Panc1 (cell line): ENCODE results near the gene ZNF490. TPM values are rescaled to one million over a fixed set of nuclear protein-coding genes. Genes with fewer than 3 reads are reported as not detected.
"Not testable (repeated sequence)": the region's sequence is repeated elsewhere in the genome, so short reads cannot be mapped to it uniquely, and the experiment has no call there.

ENCODE experiments used
- ATAC-seq: fragments of 200-7000 bp; cut with Tn5 transposase; 2 replicates; pipeline ENCODE4 v1.9.1; 2020; ENCODE audit warnings: mild to moderate bottlenecking, moderate library complexity
- BruUV-seq: library from RNA; stranded (reverse); fragments of 400-500 nt; replicated peaks from 2 replicates; lab custom pipeline; 2021; lab: Mats Ljungman, UMichigan
- CTCF ChIA-PET: fragments of 300-600 bp; sonication (Branson Sonifier 250); formaldehyde crosslinking; loops from one replicate; lab custom pipeline; 2022; ENCODE audit warnings: antibody characterized with exemption; lab: Charles Lee
- POLR2A ChIA-PET: fragments of 300-600 bp; sonication (Branson Sonifier 250); formaldehyde crosslinking; loops from one replicate; lab custom pipeline; 2022; ENCODE audit warnings: antibody characterized with exemption; lab: Charles Lee
- DNase-seq: peaks from one replicate; pipeline ENCODE4 v3.0.0-alpha.2; 2010; ENCODE audit warnings: low read depth, low spot score
- H3K27ac ChIP-seq: 2 replicates; pipeline ENCODE4 v1.5.1; 2011; ENCODE audit warnings: mild to moderate bottlenecking, low read length, inconsistent platforms
- H3K27me3 ChIP-seq: fragments of 200-500 bp; sonication (Bioruptor generic); 2 replicates; pipeline ENCODE4 v1.6.0; 2014; ENCODE audit warnings: low read length, inconsistent platforms; ENCODE audit not compliant: control insufficient read depth, insufficient read depth
- H3K36me3 ChIP-seq: fragments of 200-500 bp; sonication (Bioruptor generic); 2 replicates; pipeline ENCODE4 v1.5.1; 2014; ENCODE audit warnings: inconsistent platforms, mild to moderate bottlenecking, low read length, moderate library complexity; ENCODE audit not compliant: control insufficient read depth, insufficient read depth
- H3K4me1 ChIP-seq: 2 replicates; pipeline ENCODE4 v1.5.1; 2011; ENCODE audit warnings: inconsistent platforms, mild to moderate bottlenecking, low read length, moderate library complexity; ENCODE audit not compliant: control insufficient read depth, insufficient read depth
- H3K4me3 ChIP-seq, 2 experiments: 2 replicates each; pipeline ENCODE4 v1.5.1; 2011 to 2012; ENCODE audit warnings: low read depth in 2 of 2, low read length in 2 of 2, mild to moderate bottlenecking in 2 of 2, inconsistent platforms in 1 of 2, moderate library complexity in 1 of 2
- H3K9me3 ChIP-seq: fragments of 200-500 bp; sonication (Bioruptor generic); 2 replicates; pipeline ENCODE4 v1.5.1; 2014; ENCODE audit warnings: low read depth, mild to moderate bottlenecking, inconsistent platforms, low read length, moderate library complexity; ENCODE audit not compliant: control insufficient read depth, insufficient read depth
- POLR2AphosphoS5 ChIP-seq: IDR thresholded peaks from 2 replicates; pipeline ENCODE4 v1.6.1; 2012; ENCODE audit warnings: mild to moderate bottlenecking, low read depth, low read length, moderate library complexity
- SIN3A ChIP-seq: IDR thresholded peaks from 2 replicates; pipeline ENCODE4 v1.6.1; 2012; ENCODE audit warnings: low read depth, mild to moderate bottlenecking, low read length, moderate library complexity, borderline replicate concordance; ENCODE audit not compliant: insufficient read depth
- TCF7L2 ChIP-seq: IDR thresholded peaks from 2 replicates; pipeline ENCODE4 v1.6.1; 2011; ENCODE audit warnings: mild to moderate bottlenecking, low read depth, low read length, inconsistent platforms
- in situ Hi-C: cut with HindIII; loops from 2 replicates; pipeline ENCODE4 v1.10.0; 2016; ENCODE audit warnings: low sequenced_read_pairs, low pct_unique_long_range_greater_than_20kb
- intact Hi-C: fragments of 100-400 bp; cut with micrococcal nuclease; formaldehyde crosslinking; loops from one replicate; pipeline ENCODE4 v1.10.0; 2022; ENCODE audit not compliant: unreplicated experiment
- total RNA-seq: library from RNA; stranded (reverse); gene quantifications from one replicate; pipeline ENCODE4 v1.2.1, GENCODE V29; 2021; ENCODE audit not compliant: unreplicated experiment
- TF ChIP-seq, protein P1 (sequence below): fragments of 450-650 bp; IDR thresholded peaks from 2 replicates; pipeline ENCODE4 v1.5.1; 2017; ENCODE audit warnings: mild to moderate bottlenecking
- TF ChIP-seq, protein P2 (sequence below), 2 experiments: IDR thresholded peaks; 2 replicates each; pipeline ENCODE4 v1.6.1; 2011 to 2012; ENCODE audit warnings: low read depth in 2 of 2, control low read depth in 1 of 2, low read length in 1 of 2, mild to moderate bottlenecking in 1 of 2, moderate library complexity in 1 of 2; ENCODE audit not compliant: insufficient read depth in 1 of 2

ZNF490 gene
- total RNA-seq, 1 experiment from 2014 or later: 7.0 TPM

- ChIA-PET CTCF (interaction anchor here (0.7 kb wide), 1 partner anchor 444 kb away, joined by 3 read pairs; no protein-coding TSS in a partner anchor), POLR2A (interaction anchor here (0.7 kb wide), 1 partner anchor 60 kb away, joined by 16 read pairs; no protein-coding TSS in a partner anchor)
- TF ChIP-seq TCF7L2: no peak
- TF ChIP-seq, protein P1, sequence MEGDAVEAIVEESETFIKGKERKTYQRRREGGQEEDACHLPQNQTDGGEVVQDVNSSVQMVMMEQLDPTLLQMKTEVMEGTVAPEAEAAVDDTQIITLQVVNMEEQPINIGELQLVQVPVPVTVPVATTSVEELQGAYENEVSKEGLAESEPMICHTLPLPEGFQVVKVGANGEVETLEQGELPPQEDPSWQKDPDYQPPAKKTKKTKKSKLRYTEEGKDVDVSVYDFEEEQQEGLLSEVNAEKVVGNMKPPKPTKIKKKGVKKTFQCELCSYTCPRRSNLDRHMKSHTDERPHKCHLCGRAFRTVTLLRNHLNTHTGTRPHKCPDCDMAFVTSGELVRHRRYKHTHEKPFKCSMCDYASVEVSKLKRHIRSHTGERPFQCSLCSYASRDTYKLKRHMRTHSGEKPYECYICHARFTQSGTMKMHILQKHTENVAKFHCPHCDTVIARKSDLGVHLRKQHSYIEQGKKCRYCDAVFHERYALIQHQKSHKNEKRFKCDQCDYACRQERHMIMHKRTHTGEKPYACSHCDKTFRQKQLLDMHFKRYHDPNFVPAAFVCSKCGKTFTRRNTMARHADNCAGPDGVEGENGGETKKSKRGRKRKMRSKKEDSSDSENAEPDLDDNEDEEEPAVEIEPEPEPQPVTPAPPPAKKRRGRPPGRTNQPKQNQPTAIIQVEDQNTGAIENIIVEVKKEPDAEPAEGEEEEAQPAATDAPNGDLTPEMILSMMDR: no peak
- no peak for TF ChIP-seq POLR2AphosphoS5
- no peak for TF ChIP-seq SIN3A
- TF ChIP-seq, protein P2, sequence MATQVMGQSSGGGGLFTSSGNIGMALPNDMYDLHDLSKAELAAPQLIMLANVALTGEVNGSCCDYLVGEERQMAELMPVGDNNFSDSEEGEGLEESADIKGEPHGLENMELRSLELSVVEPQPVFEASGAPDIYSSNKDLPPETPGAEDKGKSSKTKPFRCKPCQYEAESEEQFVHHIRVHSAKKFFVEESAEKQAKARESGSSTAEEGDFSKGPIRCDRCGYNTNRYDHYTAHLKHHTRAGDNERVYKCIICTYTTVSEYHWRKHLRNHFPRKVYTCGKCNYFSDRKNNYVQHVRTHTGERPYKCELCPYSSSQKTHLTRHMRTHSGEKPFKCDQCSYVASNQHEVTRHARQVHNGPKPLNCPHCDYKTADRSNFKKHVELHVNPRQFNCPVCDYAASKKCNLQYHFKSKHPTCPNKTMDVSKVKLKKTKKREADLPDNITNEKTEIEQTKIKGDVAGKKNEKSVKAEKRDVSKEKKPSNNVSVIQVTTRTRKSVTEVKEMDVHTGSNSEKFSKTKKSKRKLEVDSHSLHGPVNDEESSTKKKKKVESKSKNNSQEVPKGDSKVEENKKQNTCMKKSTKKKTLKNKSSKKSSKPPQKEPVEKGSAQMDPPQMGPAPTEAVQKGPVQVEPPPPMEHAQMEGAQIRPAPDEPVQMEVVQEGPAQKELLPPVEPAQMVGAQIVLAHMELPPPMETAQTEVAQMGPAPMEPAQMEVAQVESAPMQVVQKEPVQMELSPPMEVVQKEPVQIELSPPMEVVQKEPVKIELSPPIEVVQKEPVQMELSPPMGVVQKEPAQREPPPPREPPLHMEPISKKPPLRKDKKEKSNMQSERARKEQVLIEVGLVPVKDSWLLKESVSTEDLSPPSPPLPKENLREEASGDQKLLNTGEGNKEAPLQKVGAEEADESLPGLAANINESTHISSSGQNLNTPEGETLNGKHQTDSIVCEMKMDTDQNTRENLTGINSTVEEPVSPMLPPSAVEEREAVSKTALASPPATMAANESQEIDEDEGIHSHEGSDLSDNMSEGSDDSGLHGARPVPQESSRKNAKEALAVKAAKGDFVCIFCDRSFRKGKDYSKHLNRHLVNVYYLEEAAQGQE (IDR thresholded peaks at IDR 0.05; ENCODE audit: insufficient read depth in 1 of 2, low read depth in 2 of 2, low read length in 1 of 2): no peak
- Histone ChIP-seq H3K27me3 (no peaks in the 10 kb centered on the region), H3K36me3 (no peaks in the 10 kb centered on the region), H3K9me3 (no peaks in the 10 kb centered on the region), H3K4me1 (no peaks in the 10 kb centered on the region), H3K27ac (no peak overlapping the region), H3K4me3 (no peak overlapping the region)
- no peak for DNase-seq
- in situ Hi-C loops: no loop called here
- no peak for ATAC-seq
- intact Hi-C loops: loop anchor here (10.0 kb wide), 1 partner anchor 107 kb away; no protein-coding TSS in a partner anchor
- no TSS peak for BruUV-seq
Measured at GRCh38 chr19:12567951-12568350, 42.7 kb downstream of the ZNF490 start.

DNA sequence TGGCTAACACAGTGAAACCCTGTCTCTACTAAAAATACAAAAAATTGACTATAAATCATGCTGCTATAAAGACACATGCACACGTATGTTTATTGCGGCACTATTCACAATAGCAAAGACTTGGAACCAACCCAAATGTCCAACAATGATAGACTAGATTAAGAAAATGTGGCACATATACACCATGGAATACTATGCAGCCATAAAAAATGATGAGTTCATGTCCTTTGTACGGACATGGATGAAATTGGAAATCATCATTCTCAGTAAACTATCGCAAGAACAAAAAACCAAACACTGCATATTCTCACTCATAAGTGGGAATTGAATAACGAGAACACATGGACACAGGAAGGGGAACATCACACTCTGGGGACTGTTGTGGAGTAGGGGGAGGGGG lies 44.2 kb downstream of the ZNF490 start:
- DNase-seq, H3K9me3 ChIP-seq, H3K27me3 ChIP-seq, H3K36me3 ChIP-seq, ATAC-seq, POLR2A ChIA-PET, H3K4me1 ChIP-seq, H3K4me3 ChIP-seq, BruUV-seq, H3K27ac ChIP-seq, in situ Hi-C loops: not testable (repeated sequence)
- intact Hi-C loops: loop anchor here (10.0 kb wide), 1 partner anchor 108 kb away; no protein-coding TSS in a partner anchor
- CTCF ChIA-PET: interaction anchor here (0.6 kb wide), 1 partner anchor 70 kb away, joined by 8 read pairs; no protein-coding TSS in a partner anchor

- no TSS peak for BruUV-seq
- Histone ChIP-seq H3K27me3 (no peaks in the 10 kb centered on the region), H3K36me3 (no peaks in the 10 kb centered on the region), H3K27ac (no peak overlapping the region), H3K9me3 (no peaks in the 10 kb centered on the region), H3K4me1 (no peaks in the 10 kb centered on the region), H3K4me3 (no peak overlapping the region)
- in situ Hi-C loops (no loop called here), intact Hi-C loops (loop anchor here (10.0 kb wide), 1 partner anchor 111 kb away; no protein-coding TSS in a partner anchor)
- DNase-seq (peak; percentile 69), ATAC-seq (peak; percentile 92)
- ChIA-PET POLR2A (no interaction called here), CTCF (no interaction called here)
- TF ChIP-seq, protein P2 (IDR thresholded peaks at IDR 0.05; ENCODE audit: insufficient read depth in 1 of 2, low read depth in 2 of 2, low read length in 1 of 2): no peak
- TF ChIP-seq, protein P1: peak; percentile 92
Measured at GRCh38 chr19:12564016-12564664, 46.5 kb downstream of the ZNF490 start.
